ENCODE results near the gene FSCN2.
A peak's percentile ranks its signal among the peaks of the same experiment; 100 is the strongest.
"Not testable (repeated sequence)": the region's sequence is repeated elsewhere in the genome, so short reads cannot be mapped to it uniquely, and the experiment has no call there.

Gene FSCN2

GRCh38 chr17:81528651-81529436 lies 667 bp downstream of the FSCN2 start:
- peak; percentile 31 for DNase-seq

- no peak for DNase-seq
Observed at GRCh38 chr17:81529437-81529803, 1.2 kb downstream of the FSCN2 start.

GRCh38 chr17:81531013-81531412 lies 2.8 kb downstream of the FSCN2 start:
- DNase-seq, result not testable (repeated sequence)

- not testable (repeated sequence) for DNase-seq
Observed at GRCh38 chr17:81531998-81532404, 3.8 kb downstream of the FSCN2 start.

GRCh38 chr17:81532490-81533287 lies 4.5 kb downstream of the FSCN2 start:
- no peak for DNase-seq

- no peak for DNase-seq
Observed at GRCh38 chr17:81533339-81534141, 5.4 kb downstream of the FSCN2 start.

GRCh38 chr17:81534157-81535006 lies 6.2 kb downstream of the FSCN2 start:
- DNase-seq, result no peak

- DNase-seq, result no peak
Observed at GRCh38 chr17:81535007-81535328, 6.8 kb downstream of the FSCN2 start.

- DNase-seq, result no peak
Observed at GRCh38 chr17:81535480-81536298, 7.5 kb downstream of the FSCN2 start.

- no peak for DNase-seq
Observed at GRCh38 chr17:81536299-81537290, 8.4 kb downstream of the FSCN2 start.

- no peak for DNase-seq
Observed at GRCh38 chr17:81537343-81537855, 9.2 kb downstream of the FSCN2 start.

GRCh38 chr17:81537856-81538555 lies 9.8 kb downstream of the FSCN2 start:
- no peak for DNase-seq

GRCh38 chr17:81538651-81539570 lies 10.7 kb downstream of the FSCN2 start:
- no peak for DNase-seq

GRCh38 chr17:81539571-81539900 lies 11.4 kb downstream of the FSCN2 start:
- no peak for DNase-seq

GRCh38 chr17:81539961-81540675 lies 11.9 kb downstream of the FSCN2 start:
- no peak for DNase-seq

- no peak for DNase-seq
Observed at GRCh38 chr17:81540676-81541027, 12.5 kb downstream of the FSCN2 start.

GRCh38 chr17:81541123-81541522 lies 12.9 kb downstream of the FSCN2 start:
- DNase-seq, result no peak

All from NCI-H526 treated with DMSO at 0.1 percent for 48 hours (cell line).